Activated T-cell treated with anti-CD3 and anti-CD28 coated beads for 1 hour (primary cell): Measurements from ENCODE around the gene CAPN14.

Source experiments
- DNase-seq: peaks from one replicate; pipeline ENCODE4 v3.0.0-alpha.2; 2020; ENCODE audit warnings: low read depth

CAPN14 gene

DNA sequence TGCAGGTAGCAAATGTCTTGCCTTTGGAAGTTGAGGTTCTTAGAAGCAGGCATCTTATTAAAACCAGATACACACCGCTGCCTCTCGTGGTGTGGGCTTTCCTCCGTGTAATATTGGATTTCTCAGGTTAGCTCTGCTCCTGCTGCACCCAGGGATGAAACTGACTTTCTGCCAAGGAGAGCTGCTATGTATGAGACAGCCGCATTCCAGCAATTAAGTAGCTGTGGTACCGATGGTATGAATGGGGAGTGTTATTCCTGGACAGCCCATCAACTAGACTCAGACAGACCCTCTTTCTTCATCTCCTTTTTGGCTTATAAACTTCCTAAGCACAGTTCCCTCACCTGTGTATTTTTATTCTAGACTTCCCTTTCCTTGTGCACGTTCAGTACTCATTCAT lies 9.8 kb upstream of the CAPN14 start:
- no peak for DNase-seq

- no peak for DNase-seq
Observed at GRCh38 chr2:31226266-31226665, 9.0 kb upstream of the CAPN14 start.

- DNase-seq, result no peak
Observed at GRCh38 chr2:31223749-31224148, 6.4 kb upstream of the CAPN14 start.

DNA sequence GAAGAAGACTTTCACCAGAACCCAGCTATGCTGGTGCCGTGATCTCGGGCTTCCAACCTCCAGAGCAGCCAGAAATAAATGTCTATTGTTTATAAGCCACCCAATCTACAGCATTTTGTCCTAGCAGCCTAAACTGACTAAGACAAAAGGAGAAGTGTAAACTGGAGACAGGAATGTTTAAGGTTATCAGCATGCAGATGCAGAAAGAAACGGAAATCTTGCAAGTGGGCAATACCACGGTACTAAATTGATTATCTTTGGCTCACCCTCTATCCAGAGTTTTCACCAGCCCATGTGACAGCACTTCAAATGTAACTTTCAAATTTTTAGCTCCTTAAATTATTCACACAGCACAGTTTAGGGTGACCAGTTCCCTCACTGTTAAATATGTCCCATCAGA lies 5.7 kb upstream of the CAPN14 start:
- no peak for DNase-seq

- DNase-seq, result no peak
Observed at GRCh38 chr2:31222071-31222470, 4.8 kb upstream of the CAPN14 start.

DNA sequence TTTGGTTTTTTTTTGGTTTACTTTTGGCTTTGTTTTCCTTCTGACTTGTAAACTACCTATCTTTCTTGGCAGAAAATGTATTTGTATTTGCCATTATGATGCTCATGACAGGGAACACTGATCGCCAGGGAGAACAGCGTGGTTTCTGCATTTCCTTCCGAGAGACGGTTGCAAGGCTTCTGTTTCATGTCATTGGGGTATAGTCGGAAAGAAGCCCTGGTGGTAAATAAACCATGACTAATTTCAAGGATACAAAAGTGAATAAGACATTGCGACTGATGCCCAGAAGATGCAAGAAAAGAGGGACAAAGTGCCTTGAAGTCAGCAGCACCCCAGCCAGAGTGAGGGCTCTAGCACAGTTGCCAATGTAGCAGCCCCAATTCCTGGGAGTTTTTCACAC lies 4.2 kb upstream of the CAPN14 start:
- DNase-seq, result no peak

DNA sequence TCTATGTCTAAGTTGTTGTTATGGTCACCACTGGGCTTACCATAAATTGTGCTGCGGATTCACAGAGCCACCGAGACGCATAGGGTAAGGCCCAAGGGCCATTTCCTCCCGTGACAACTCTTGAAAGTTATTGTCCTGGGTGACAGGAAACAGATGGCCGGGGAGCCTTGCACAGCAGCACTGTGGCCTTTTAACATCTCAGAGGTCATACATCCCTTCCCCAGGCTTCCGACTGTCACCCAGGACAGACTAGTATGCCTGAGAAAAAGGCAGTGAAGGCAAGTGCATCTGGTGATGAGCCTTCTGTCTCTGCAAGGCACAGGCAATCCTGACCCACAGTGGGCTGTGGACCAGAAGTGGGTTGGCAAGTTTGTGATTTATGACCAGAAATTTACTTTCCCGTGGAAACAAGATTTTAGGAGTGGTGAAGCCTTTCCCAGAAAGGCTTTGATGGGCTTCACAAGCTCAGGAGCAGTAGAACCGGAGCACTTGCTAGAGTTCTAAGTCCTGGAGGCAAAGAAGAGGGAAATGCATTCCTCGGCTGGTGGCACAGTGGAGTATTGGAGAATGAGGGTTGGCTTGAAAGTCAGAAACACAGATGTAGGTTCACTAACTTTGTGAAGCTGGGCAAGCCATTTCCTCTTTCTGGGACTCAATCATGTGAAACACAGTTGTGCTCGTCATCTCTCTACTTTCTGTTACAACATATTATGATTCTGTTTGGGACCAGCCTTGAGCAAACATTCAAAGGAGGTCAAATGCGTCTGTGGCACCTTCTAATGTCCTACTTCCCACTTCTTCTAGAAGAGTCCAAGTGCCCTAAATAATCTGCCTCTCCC lies 2.0 kb upstream of the CAPN14 start:
- no peak for DNase-seq

DNA sequence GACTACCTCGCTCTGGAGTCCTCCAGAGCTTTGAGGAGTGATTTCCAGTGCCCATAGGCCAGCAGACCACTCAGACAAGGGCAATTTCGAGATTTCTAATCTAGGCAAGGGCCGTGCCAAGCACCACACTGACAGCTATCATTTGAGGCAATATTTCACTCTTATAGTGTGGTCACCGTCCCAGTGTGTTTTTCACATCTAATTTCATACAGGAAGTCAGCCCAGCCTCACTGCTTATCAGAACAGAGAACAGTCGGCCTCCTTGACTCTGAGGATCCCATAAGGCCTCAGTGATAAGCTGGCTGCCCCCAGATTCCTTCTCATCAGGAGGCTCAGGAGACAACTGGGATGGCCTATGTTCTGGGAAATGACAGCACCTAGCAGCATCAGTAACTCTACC lies 581 bp downstream of the CAPN14 start:
- no peak for DNase-seq

DNA sequence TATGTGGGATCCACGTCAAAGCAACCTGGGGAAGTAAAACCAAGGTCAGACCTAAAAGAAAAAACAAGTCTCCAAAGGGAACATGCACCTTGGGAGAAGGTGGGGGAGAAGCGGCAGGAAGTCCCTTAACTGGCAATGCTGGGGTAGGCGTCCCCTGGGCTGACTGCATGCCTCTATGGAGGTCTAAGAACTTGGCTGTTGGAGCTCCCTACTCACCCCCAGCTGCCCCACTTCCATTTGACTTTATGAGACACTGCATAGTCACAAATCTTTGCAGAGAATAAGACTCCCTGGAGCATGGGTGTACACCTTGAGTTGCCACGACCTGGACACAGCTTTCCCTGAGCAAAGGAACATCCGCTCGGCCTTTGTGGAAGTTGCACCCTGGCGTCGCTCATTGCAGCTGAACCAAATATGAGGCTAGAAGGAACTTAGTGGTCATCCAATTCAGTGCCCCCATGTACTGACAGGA lies 2.8 kb downstream of the CAPN14 start:
- no peak for DNase-seq

GRCh38 chr2:31213601-31214443 lies 3.5 kb downstream of the CAPN14 start:
- DNase-seq, result no peak

GRCh38 chr2:31212659-31213600 lies 4.4 kb downstream of the CAPN14 start:
- no peak for DNase-seq

DNA sequence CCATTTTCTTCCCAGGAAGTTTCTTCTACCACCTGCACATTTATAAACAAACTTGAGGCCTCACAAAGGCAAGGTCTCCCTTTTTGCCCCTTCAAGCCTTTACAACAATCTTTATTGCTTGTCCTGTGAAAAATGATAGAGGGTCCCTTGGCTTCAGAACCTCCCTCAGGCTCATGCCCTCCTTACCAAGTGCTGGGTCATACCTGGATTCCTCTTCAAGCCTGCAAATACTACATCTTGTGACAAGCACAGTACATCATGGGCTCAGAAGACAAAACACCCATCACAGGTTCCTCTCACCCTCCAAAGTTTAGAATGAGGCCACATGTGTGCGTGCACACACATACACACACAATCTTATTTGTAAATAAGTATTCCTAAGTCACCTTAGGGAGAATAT lies 9.1 kb downstream of the CAPN14 start:
- no peak for DNase-seq

DNA sequence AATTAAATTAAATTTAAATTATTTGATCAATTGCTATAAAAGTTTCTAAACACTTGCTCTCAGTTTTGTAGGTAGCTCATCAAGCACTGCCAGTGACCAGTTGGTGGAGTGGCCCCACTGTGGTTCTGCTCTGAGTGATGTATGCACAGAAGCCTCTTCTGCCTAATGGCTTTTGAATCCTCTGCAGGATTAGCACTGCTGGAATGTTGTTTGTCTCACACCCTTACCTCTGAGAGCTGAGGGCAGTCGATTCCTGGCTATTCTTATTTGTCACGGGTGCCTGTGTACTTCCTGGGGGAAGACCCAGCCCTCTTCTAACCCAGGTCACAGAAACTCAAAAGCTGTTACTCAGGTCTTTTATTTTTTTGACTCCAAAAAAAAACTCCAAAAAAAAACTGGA lies 9.5 kb downstream of the CAPN14 start:
- no peak for DNase-seq

DNA sequence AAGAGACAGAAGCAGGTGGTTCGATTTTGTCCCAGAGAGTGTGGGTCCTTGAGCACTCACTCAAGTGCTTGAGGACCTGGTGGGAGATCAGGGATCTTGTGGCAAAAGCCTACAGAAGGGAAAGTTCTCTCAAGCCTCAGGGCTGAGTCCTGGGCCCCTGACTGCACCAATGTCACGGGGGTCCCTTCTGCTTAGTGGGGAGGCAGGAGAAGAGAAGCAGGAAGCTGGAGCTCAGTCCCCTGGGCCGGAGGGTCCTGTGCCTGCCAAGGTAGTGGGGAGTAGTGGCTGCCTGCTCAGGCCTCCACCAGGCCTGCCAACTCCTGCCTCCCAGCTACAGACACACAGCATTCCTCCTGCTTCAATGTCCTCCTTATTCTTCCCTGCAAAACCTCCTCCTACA lies 11.7 kb downstream of the CAPN14 start:
- DNase-seq, result no peak

DNA sequence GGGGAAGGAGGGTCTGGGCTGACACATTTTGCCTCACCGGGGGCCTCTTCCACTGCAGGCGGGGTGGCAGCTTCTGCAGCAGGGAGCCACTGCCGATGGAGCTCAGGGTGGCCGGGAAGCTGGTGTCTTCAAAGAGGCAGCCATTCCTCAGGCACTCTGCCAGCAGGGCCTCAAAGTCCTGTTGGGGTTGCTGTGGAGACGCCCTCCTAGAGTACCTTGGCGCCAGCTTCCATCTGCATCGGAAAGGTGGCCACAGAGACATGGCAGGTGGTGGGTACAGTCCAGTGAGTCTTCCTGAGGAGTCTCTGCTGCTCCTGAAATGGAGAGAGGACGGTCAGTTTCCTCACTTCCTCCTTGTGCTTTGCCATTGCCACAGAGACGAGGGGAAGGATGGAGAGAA lies 12.1 kb downstream of the CAPN14 start:
- no peak for DNase-seq

- DNase-seq, result no peak
Observed at GRCh38 chr2:31204783-31205182, 12.5 kb downstream of the CAPN14 start.

DNA sequence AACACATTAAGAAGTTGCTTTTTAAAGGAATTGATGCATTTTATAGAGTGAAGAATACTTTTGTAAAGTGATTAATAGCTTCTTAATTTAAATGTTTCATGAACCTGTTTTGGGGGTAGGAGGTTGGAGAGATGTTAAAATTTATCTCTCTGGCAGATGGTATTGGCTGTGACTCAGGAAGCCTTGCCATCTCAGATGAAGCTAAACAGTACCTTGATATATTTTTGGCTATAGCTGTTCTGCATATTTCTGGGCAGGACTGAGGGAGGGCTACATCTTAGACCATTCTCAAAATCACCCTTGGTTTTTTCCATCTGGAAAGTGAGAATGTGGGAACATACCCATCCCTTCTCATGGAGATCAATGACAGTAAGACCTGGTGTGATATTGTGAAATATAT lies 13.4 kb downstream of the CAPN14 start:
- DNase-seq, result no peak

DNA sequence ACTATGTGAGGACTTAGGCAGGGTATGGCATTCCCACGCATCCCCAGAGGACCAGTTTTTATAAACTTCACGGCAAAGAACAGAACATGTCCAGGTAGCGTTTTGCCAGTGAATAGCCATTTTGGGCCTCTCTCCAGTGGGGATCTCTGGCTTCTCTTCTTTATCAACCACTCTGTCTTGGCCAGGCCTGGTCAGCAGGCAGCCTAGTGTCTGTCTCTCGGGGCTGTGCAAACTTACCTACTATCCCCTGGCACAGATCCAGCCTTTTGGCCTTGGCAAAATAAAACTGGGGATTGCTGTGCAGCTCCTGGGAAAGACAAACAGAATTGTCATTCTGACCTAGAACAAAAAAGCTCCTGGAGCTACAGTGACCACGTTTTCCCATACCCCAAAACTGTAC lies 14.5 kb downstream of the CAPN14 start:
- DNase-seq, result no peak

DNA sequence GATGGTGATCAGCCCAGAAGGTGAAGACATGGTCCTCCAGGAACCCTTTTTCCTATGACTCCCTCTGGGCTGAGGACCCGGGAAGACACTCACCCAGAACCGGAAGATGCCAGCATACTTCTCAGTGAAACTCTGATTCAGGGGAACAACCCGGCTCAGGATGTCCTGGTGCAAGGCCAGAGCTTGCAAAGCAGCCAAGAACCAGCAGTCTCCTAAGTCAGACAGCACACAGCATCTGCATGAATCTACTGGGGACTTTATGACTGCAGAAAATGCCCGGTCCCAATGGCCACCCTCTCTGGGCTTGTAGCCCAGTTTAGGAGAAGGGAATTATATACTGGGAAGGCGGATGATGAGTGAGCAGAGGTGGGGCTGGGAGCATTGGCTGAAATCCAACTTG lies 15.3 kb downstream of the CAPN14 start:
- DNase-seq, result no peak

DNA sequence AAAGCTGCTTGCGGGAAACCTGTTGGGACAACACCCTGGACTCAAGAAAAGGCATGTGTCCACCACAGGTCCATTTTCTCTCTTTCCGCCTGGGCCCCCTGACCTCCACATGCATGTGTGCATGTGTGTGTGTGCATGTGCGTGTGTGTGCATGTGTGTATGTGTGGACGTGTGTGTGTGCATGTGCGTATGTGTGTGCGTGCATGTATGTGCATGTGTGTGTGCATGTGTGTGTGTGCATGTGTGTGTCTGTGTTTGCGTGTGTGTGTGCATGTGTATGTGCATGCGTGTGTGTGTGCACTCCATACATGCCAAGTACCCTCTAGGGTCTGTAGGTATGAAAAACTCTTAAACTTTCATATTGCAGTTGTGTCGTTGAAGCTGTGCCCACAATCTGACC lies 16.3 kb downstream of the CAPN14 start:
- no peak for DNase-seq

DNA sequence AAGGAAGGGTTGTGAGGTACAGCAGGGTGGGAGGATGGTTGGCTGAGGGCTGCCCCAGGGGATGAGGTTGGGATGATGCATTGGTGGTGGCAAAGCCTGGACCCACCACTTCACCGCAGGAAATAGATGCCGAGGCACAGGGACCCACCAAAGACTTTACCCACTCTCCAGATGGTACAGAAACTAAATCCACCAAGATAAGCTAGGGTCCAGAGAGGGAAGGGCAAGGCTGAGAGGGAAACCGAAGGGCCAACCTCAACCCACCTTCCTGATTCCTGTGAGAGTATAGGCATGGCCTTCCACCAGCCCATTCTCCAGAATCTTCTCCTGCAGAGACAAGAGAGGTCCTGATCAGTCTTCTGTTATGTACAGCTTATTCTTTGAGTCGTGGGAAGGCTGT lies 18.1 kb downstream of the CAPN14 start:
- DNase-seq, result no peak

DNA sequence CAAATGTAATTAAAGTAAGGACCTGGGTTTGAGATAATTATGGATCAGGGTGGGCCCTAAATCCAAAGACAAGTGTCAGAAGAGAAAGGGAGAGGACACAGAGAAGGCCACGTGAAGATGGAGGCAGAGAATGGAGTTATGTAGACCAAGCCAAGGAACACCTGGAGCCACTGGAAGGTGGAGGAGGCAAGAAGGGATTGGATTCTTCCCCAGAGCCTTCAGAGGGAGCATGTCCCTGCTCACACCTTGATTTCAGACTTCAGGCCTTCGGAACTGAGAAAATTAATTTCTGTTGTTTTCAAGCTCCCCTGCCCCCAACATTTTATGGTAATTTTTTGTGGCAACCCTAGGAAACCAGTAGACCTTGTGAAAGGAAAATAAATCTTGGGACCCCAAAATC lies 19.6 kb downstream of the CAPN14 start:
- no peak for DNase-seq
